ENCODE measurements around the gene BSCL2.

GRCh38 chr11:62649486-62649885 is 57.7 kb downstream of the BSCL2 start:
- no peak for TF ChIP-seq CTCF (CRISPR knock-in tag; IDR thresholded peaks at IDR 0.05)
- TF ChIP-seq RBM39 (IDR thresholded peaks at IDR 0.05; ENCODE audit: low read depth, low read length, poor library complexity, severe bottlenecking) = no peak
- TF ChIP-seq GATAD2A (CRISPR knock-in tag; IDR thresholded peaks at IDR 0.05) = no peak
- TF ChIP-seq SP1 (IDR thresholded peaks at IDR 0.05) = no peak
- no peak for TF ChIP-seq SP1 (CRISPR knock-in tag; IDR thresholded peaks at IDR 0.05)
- no peak for TF ChIP-seq SMARCE1 (IDR thresholded peaks at IDR 0.05; ENCODE audit: borderline replicate concordance)
- no peak for TF ChIP-seq ZNF574 (CRISPR knock-in tag; IDR thresholded peaks at IDR 0.05)
- no peak for TF ChIP-seq SNAPC5 (CRISPR knock-in tag; IDR thresholded peaks at IDR 0.05; ENCODE audit: borderline replicate concordance)
- no peak for TF ChIP-seq ZBTB7B (CRISPR knock-in tag; IDR thresholded peaks at IDR 0.05)
- TF ChIP-seq ZNF138 (CRISPR knock-in tag; IDR thresholded peaks at IDR 0.05; ENCODE audit: low read depth) = no peak

Measured in HepG2 (cell line).